Large intestine (tissue), 3 donors: ENCODE measurements around the gene TRIM65. TPM values are rescaled to one million over a fixed set of nuclear protein-coding genes. Genes with fewer than 3 reads are reported as not detected.

ENCODE experiments used
- DNase-seq, 2 donors: peaks; one replicate each; pipeline versions ENCODE4 v3.0.0 to v3.0.0-alpha.2; 2013
- H3K27ac ChIP-seq: one replicate; pipeline ENCODE4 v1.5.1; 2013; ENCODE audit warnings: low read length
- H3K27me3 ChIP-seq: 2 replicates; pipeline ENCODE4 v1.6.1; 2013; ENCODE audit warnings: low read length; ENCODE audit not compliant: control insufficient read depth, insufficient read depth
- H3K36me3 ChIP-seq: 2 replicates; pipeline ENCODE4 v1.6.1; 2013; ENCODE audit warnings: low read length; ENCODE audit not compliant: control insufficient read depth, insufficient read depth
- H3K4me1 ChIP-seq: one replicate; pipeline ENCODE4 v1.6.1; 2013; ENCODE audit warnings: low read length; ENCODE audit not compliant: control insufficient read depth, insufficient read depth
- H3K4me3 ChIP-seq: one replicate; pipeline ENCODE4 v1.5.1; 2013; ENCODE audit warnings: low read length
- H3K9me3 ChIP-seq: one replicate; pipeline ENCODE4 v1.6.1; 2013; ENCODE audit warnings: mild to moderate bottlenecking, low read depth, low read length, moderate library complexity; ENCODE audit not compliant: control insufficient read depth
- WGBS: methylation state at CpG from one replicate; pipeline ENCODE4 v1.1.5; 2013; ENCODE audit warnings: low lambda C conversion rate; ENCODE audit not compliant: insufficient coverage; 5-methylcytosine and 5-hydroxymethylcytosine counted together
- polyA plus RNA-seq: library from polyadenylated mRNA; unstranded; fragments of 120-200 nt; gene quantifications from one replicate; pipeline ENCODE4 v1.2.1, GENCODE V29; 2013

TRIM65 gene
- polyA plus RNA-seq, 1 donor = 18.7 TPM

DNA sequence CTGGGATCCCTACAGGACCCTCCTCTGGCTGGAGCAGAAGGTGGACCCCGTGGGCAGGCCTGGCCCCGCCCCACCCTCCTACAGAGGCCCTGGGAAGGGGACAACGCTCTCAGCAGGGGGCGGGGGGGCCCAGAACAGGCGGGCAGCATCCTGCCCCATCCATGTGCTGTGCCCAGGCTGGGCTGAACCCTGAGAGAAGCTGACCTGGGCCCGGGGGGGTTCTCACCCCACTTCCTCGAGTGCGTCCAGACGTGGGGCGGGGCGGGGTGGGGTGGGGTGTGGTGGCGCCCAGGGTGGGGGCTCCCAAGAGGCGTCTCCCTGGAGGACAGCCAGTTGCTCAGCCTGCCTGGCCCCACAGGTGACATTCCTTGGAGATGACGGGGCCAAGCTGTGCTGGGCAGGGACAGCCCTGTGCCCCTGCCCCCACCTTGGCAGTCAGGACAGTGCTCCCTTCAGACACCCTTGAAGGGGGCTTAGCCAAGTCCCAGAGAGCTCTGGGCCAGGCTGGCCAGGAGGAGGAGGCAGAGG lies 52.2 kb downstream of the TRIM65 start:
- H3K27ac ChIP-seq = peak overlapping the region; percentile 82
- H3K27me3 ChIP-seq = no peaks in the 10 kb centered on the region
- H3K4me3 ChIP-seq = peak overlapping the region; percentile 44
- peaks cover 39% of the 10 kb centered on the region for H3K36me3 ChIP-seq
- WGBS = no CpG with 5 or more reads among the region's 14 CpGs
- DNase-seq = peak; percentile 90 to 93
- peaks cover 52% of the 10 kb centered on the region for H3K4me1 ChIP-seq
- no peaks in the 10 kb centered on the region for H3K9me3 ChIP-seq

DNA sequence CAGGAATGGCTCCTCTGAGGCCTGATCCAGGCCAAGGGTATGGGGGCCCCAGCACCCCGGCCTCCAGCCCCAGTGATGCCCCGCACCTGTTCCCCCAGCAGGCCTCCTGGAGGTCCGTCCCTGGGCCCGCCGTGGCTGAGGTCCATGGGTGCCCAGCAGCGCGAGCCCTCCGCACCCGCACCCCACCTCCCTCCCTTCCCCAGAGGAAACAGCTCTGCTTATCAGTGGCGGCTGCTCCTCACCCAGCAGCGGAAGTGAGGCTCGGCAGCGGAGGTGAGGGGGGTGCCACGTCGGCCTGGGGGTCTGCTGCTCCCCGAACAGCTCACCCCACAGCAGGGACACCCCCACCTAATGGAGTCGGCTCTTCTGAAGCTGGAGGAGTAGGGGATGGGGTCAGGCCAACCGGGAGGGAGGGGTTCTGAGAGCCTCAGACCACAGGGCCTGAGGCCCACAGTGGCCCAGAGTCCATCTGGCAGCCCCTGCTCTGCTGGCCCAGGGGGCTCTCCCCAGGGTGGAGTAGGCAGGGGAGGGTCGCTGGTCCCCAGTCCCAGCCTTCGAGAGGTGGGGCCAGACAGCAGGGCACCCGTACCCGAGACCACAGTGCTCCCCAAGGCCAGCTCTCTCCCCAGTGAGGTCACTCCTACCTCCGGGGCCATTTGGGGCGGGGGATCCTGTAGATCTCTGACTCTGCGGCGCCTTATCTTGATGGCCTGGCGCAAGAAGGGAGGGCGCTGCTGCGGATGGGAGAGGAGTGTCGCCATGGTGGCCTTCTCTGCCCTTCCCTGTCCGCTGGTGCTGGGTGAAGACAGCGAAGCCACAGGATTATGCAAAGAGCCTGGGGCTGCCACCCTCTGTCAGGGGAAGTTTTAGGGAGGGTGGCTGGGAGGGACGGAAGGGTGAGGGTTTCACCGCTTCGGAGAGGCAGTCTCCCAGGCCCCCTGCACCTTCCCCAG lies 52.9 kb downstream of the TRIM65 start, which contains the start of gene UNC13D:
Gene UNC13D (minus strand): TSS at position 828 of the 953 bp plus-strand sequence. CDS start 67 bp downstream, at position 761.
- H3K4me1 ChIP-seq = peaks cover 49% of the 10 kb centered on the region

GRCh38 chr17:75842963-75843576 lies 53.7 kb downstream of the TRIM65 start:
- no CpG with 5 or more reads among the region's 22 CpGs for WGBS
- Histone ChIP-seq H3K4me1 (peaks cover 44% of the 10 kb centered on the region), H3K4me3 (peak overlapping the region; percentile 44), H3K9me3 (no peaks in the 10 kb centered on the region), H3K27me3 (no peaks in the 10 kb centered on the region), H3K36me3 (peaks cover 24% of the 10 kb centered on the region), H3K27ac (peak overlapping the region; percentile 66)
- no peak for DNase-seq

More for the DNA sequence above, 52.9 kb downstream of the TRIM65 start, which contains the start of gene UNC13D:
- H3K27me3 ChIP-seq = no peaks in the 10 kb centered on the region
- peaks cover 32% of the 10 kb centered on the region for H3K36me3 ChIP-seq
- peak in 1 of 2 donors; percentile 71 for DNase-seq
- peak within 1 kb of the TSS; percentile 82 for H3K27ac ChIP-seq
- no CpG with 5 or more reads among the region's 35 CpGs for WGBS
- peak within 1 kb of the TSS; percentile 44 for H3K4me3 ChIP-seq
- no peaks in the 10 kb centered on the region for H3K9me3 ChIP-seq

GRCh38 chr17:75842411-75842810 lies 54.3 kb downstream of the TRIM65 start:
- Histone ChIP-seq H3K27ac (no peak overlapping the region), H3K4me1 (peaks cover 37% of the 10 kb centered on the region), H3K4me3 (no peak overlapping the region)

GRCh38 chr17:75840799-75841164 lies 56.0 kb downstream of the TRIM65 start:
- H3K27me3 ChIP-seq = no peaks in the 10 kb centered on the region
- H3K36me3 ChIP-seq = peaks cover 1% of the 10 kb centered on the region
- no peak overlapping the region for H3K27ac ChIP-seq
- DNase-seq = no peak
- no CpG with 5 or more reads among the region's 7 CpGs for WGBS
- no peaks in the 10 kb centered on the region for H3K9me3 ChIP-seq
- H3K4me1 ChIP-seq = peaks cover 21% of the 10 kb centered on the region
- no peak overlapping the region for H3K4me3 ChIP-seq

More at GRCh38 chr17:75842411-75842810, 54.3 kb downstream of the TRIM65 start:
- no peak for DNase-seq
- no peaks in the 10 kb centered on the region for H3K9me3 ChIP-seq
- no peaks in the 10 kb centered on the region for H3K27me3 ChIP-seq
- no CpG with 5 or more reads among the region's 18 CpGs for WGBS
- peaks cover 17% of the 10 kb centered on the region for H3K36me3 ChIP-seq

DNA sequence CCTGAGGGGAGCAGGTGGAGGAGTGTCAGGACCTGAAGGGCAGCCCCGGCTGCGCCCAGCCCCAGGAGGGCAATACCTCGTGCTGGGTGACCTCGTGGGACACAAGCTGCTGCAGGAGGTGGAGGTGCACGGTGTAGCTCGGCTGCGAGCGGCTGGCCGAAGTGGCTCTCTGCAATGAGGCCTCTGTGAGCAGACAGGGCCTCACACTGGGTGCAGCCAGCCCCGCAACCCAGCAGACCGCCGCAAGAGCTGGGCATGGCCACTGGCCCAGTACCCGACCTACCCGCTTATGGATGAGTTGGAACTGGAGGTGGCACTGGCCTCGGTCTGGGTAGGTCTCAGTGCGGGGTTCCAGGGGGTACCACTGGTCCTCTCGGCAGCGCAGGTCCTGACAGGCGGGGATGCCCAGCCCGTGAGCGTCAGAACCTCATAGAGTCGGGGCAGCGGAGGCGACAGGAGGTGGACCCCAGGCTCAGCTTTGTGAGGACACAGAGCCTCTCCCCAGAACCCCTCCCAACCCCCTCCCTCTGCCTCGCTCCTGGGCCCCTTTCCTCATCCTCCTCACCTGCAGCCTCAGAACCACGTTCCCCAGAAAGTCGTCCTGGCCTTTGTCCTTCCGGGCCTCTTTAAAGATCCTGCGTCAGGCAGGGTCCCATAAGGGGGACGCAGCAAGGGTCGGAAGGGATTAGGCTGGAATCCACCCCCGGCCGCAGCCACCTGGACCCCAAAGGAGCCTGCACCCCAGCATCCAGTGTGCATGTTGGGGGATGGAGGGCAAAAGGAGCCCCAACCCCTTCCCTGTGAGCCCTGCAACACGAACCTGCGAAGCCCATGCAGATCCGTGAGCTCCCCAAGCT lies 56.6 kb downstream of the TRIM65 start:
- DNase-seq = no peak
- Histone ChIP-seq H3K27ac (no peak overlapping the region), H3K27me3 (no peaks in the 10 kb centered on the region), H3K36me3 (no peaks in the 10 kb centered on the region), H3K9me3 (peaks cover 3% of the 10 kb centered on the region), H3K4me3 (no peak overlapping the region), H3K4me1 (peaks cover 15% of the 10 kb centered on the region)
- 83% methylated on average over 2 of the region's 36 CpGs for WGBS

Other genes starting within 250 kb of the TRIM65 start
- gene RECQL5, start 229.8 kb downstream of the TRIM65 start, polyA plus RNA-seq = 51.9 TPM
- 70.7 TPM for gene SAP30BP, start 229.6 kb downstream of the TRIM65 start, polyA plus RNA-seq
- gene ITGB4, start 175.5 kb downstream of the TRIM65 start, polyA plus RNA-seq = 48.4 TPM
- gene GALK1, start 131.8 kb downstream of the TRIM65 start, polyA plus RNA-seq = 61.0 TPM
- gene UNK, start 112.1 kb downstream of the TRIM65 start, polyA plus RNA-seq = 35.7 TPM
- gene UNC13D, start 52.5 kb downstream of the TRIM65 start, polyA plus RNA-seq = 55.8 TPM
- 107 TPM for gene WBP2, start 41.6 kb downstream of the TRIM65 start, polyA plus RNA-seq
- 9.8 TPM for gene TRIM47, start 18.4 kb downstream of the TRIM65 start, polyA plus RNA-seq
- gene MRPL38, start 7.9 kb upstream of the TRIM65 start, polyA plus RNA-seq = 62.1 TPM
- 52.1 TPM for gene FBF1, start 44.1 kb upstream of the TRIM65 start, polyA plus RNA-seq
- 64.6 TPM for gene ACOX1, start 82.2 kb upstream of the TRIM65 start, polyA plus RNA-seq
- gene TEN1, start 82.3 kb upstream of the TRIM65 start, polyA plus RNA-seq = 24.5 TPM
- 14.9 TPM for gene CDK3, start 103.9 kb upstream of the TRIM65 start, polyA plus RNA-seq
- 63.2 TPM for gene EVPL, start 130.4 kb upstream of the TRIM65 start, polyA plus RNA-seq
- 65.2 TPM for gene SRP68, start 175.6 kb upstream of the TRIM65 start, polyA plus RNA-seq
- 0.93 TPM for gene GALR2, start 177.8 kb upstream of the TRIM65 start, polyA plus RNA-seq
- 23.7 TPM for gene ZACN, start 182.2 kb upstream of the TRIM65 start, polyA plus RNA-seq
- gene EXOC7, start 206.8 kb upstream of the TRIM65 start, polyA plus RNA-seq = 97.8 TPM
- gene FOXJ1, start 244.3 kb upstream of the TRIM65 start, polyA plus RNA-seq = 1.2 TPM